ENCODE data around the gene NSD2.

The NSD2 gene

GRCh38 chr4:1870578-1871443 is at the start of gene NSD2:
TSS of gene NSD2 (plus strand) at chr4:1871393. CDS start at chr4:1900655, 29,262 bp downstream.
- Histone ChIP-seq H3K9me3 (ENCODE audit: insufficient read depth, low read length, severe bottlenecking) (no peaks in the 10 kb centered on the region), H3K36me3 (ENCODE audit: insufficient read depth, low read length) (peaks cover 25% of the 10 kb centered on the region), H4K20me1 (ENCODE audit: insufficient read depth, low read length) (peaks cover 35% of the 10 kb centered on the region), H3K27me3 (ENCODE audit: insufficient read depth, low read length, poor library complexity) (peaks cover 2% of the 10 kb centered on the region), H3K4me1 (ENCODE audit: insufficient read depth, low read length) (peaks cover 47% of the 10 kb centered on the region), H3K4me2 (ENCODE audit: insufficient read depth, low read length) (peak within 1 kb of the TSS; percentile 85), H3K79me2 (ENCODE audit: insufficient read depth, low read length) (peaks cover 55% of the 10 kb centered on the region), H2AFZ (ENCODE audit: low read depth, low read length) (peak within 1 kb of the TSS; percentile 74), H3K27ac (ENCODE audit: low read length) (peak within 1 kb of the TSS; percentile 100), H3K9ac (ENCODE audit: low read depth, low read length) (peak within 1 kb of the TSS; percentile 100), H3K4me3 (ENCODE audit: low read depth in 1 of 2, low read length in 2 of 2) (peak within 1 kb of the TSS; percentile 87 to 90)
- peak; percentile 64 for ATAC-seq (ENCODE audit: insufficient read depth, low read depth)
- peak; percentile 90 for DNase-seq
- TF ChIP-seq CTCF (IDR thresholded peaks at IDR 0.05; ENCODE audit: borderline replicate concordance, extremely low read depth, low read length, poor library complexity, severe bottlenecking) = no peak

- H3K4me2 ChIP-seq (ENCODE audit: insufficient read depth, low read length) = no peak overlapping the region
- H4K20me1 ChIP-seq (ENCODE audit: insufficient read depth, low read length) = no peaks in the 10 kb centered on the region
- peaks cover 94% of the 10 kb centered on the region for H3K36me3 ChIP-seq (ENCODE audit: insufficient read depth, low read length)
- TF ChIP-seq CTCF (IDR thresholded peaks at IDR 0.05; ENCODE audit: borderline replicate concordance, extremely low read depth, low read length, poor library complexity, severe bottlenecking) (no peak), EZH2 (IDR thresholded peaks at IDR 0.05; ENCODE audit: borderline replicate concordance, low read depth, low read length, severe bottlenecking) (no peak)
- no peaks in the 10 kb centered on the region for H3K79me2 ChIP-seq (ENCODE audit: insufficient read depth, low read length)
- no peaks in the 10 kb centered on the region for H3K27me3 ChIP-seq (ENCODE audit: insufficient read depth, low read length, poor library complexity)
- no peak overlapping the region for H2AFZ ChIP-seq (ENCODE audit: low read depth, low read length)
- H3K27ac ChIP-seq (ENCODE audit: low read length) = no peak overlapping the region
- no peak overlapping the region for H3K4me3 ChIP-seq (ENCODE audit: low read depth in 1 of 2, low read length in 2 of 2)
- ATAC-seq (ENCODE audit: insufficient read depth, low read depth) (no peak), DNase-seq (no peak)
- H3K4me1 ChIP-seq (ENCODE audit: insufficient read depth, low read length) = no peaks in the 10 kb centered on the region
- no peaks in the 10 kb centered on the region for H3K9me3 ChIP-seq (ENCODE audit: insufficient read depth, low read length, severe bottlenecking)
- no peak overlapping the region for H3K9ac ChIP-seq (ENCODE audit: low read depth, low read length)
These were observed 49.3 kb upstream of the NSD2 start for GRCh38 chr4:1821679-1822567.

GRCh38 chr4:1822568-1823544 is 48.3 kb upstream of the NSD2 start:
- H4K20me1 ChIP-seq (ENCODE audit: insufficient read depth, low read length) = no peaks in the 10 kb centered on the region
- H3K4me1 ChIP-seq (ENCODE audit: insufficient read depth, low read length) = no peaks in the 10 kb centered on the region
- H3K4me2 ChIP-seq (ENCODE audit: insufficient read depth, low read length) = no peak overlapping the region
- H3K4me3 ChIP-seq (ENCODE audit: low read depth in 1 of 2, low read length in 2 of 2) = no peak overlapping the region
- no peaks in the 10 kb centered on the region for H3K27me3 ChIP-seq (ENCODE audit: insufficient read depth, low read length, poor library complexity)
- no peaks in the 10 kb centered on the region for H3K79me2 ChIP-seq (ENCODE audit: insufficient read depth, low read length)
- H3K36me3 ChIP-seq (ENCODE audit: insufficient read depth, low read length) = peaks cover 85% of the 10 kb centered on the region
- no peaks in the 10 kb centered on the region for H3K9me3 ChIP-seq (ENCODE audit: insufficient read depth, low read length, severe bottlenecking)
- no peak overlapping the region for H2AFZ ChIP-seq (ENCODE audit: low read depth, low read length)
- H3K27ac ChIP-seq (ENCODE audit: low read length) = no peak overlapping the region; the same call in 1 of the 2 replicates
- no peak for DNase-seq
- ATAC-seq (ENCODE audit: insufficient read depth, low read depth) = no peak
- H3K9ac ChIP-seq (ENCODE audit: low read depth, low read length) = no peak overlapping the region
- TF ChIP-seq CTCF (IDR thresholded peaks at IDR 0.05; ENCODE audit: borderline replicate concordance, extremely low read depth, low read length, poor library complexity, severe bottlenecking) (no peak), EZH2 (IDR thresholded peaks at IDR 0.05; ENCODE audit: borderline replicate concordance, low read depth, low read length, severe bottlenecking) (no peak)

Data from DND-41 (cell line).